K562 (cell line): ENCODE measurements around the gene EPHA2. TPM values are rescaled to one million over a fixed set of nuclear protein-coding genes. Genes with fewer than 3 reads are reported as not detected.
A peak's percentile ranks its signal among the peaks of the same experiment; 100 is the strongest.

ENCODE experiments used
- ARID2 ChIP-seq: fragments of 450-650 bp; IDR thresholded peaks from 2 replicates; pipeline ENCODE4 v1.6.1; 2017; ENCODE audit warnings: antibody characterized with exemption, mild to moderate bottlenecking
- ARID3B ChIP-seq: fragments of 250-450 bp; sonication (Bioruptor Pico); IDR thresholded peaks from 2 replicates; pipeline ENCODE4 v1.4.0; 2020; ENCODE audit warnings: borderline replicate concordance
- BACH1 ChIP-seq: fragments of 200-800 bp; sonication (Bioruptor generic); IDR thresholded peaks from 2 replicates; pipeline ENCODE4 v1.6.1; 2016; ENCODE audit warnings: missing genetic modification characterization, missing compliant biosample characterization
- CHCHD3 ChIP-seq: fragments of 250-450 bp; sonication (Bioruptor Pico); IDR thresholded peaks from 2 replicates; pipeline ENCODE4 v2.1.2; 2022; ENCODE audit warnings: mild to moderate bottlenecking
- ETV1 ChIP-seq: fragments of 450-650 bp; conservative IDR thresholded peaks from 2 replicates; pipeline ENCODE4 v1.6.1; 2016; ENCODE audit warnings: missing genetic modification characterization, control low read depth, low read depth, missing compliant biosample characterization
- HDAC3 ChIP-seq: fragments of 450-650 bp; IDR thresholded peaks from 2 replicates; pipeline ENCODE4 v1.6.1; 2018; ENCODE audit warnings: borderline replicate concordance, mild to moderate bottlenecking, moderate library complexity; ENCODE audit not compliant: partially characterized antibody
- NFXL1 ChIP-seq: fragments of 450-650 bp; formaldehyde crosslinking; IDR thresholded peaks from 2 replicates; pipeline ENCODE4 v1.4.0; 2021; ENCODE audit warnings: mild to moderate bottlenecking
- PHB ChIP-seq: fragments of 250-450 bp; sonication (Bioruptor Pico); IDR thresholded peaks from 2 replicates; pipeline ENCODE4 v1.5.0; 2021
- RCOR1 ChIP-seq, 2 experiments: IDR thresholded peaks; 2 replicates each; pipeline ENCODE4 v1.6.1; 2012; ENCODE audit warnings: low read depth in 2 of 2, low read length in 2 of 2, borderline replicate concordance in 1 of 2, improper control_type of control experiment in 1 of 2
- STAG1 ChIP-seq: sonication (generic); formaldehyde crosslinking; IDR thresholded peaks from 2 replicates; pipeline ENCODE4 v1.5.0; 2020; ENCODE audit warnings: missing genetic modification reagents, borderline replicate concordance
- TRIM24 ChIP-seq, 2 experiments: fragments of 450-650 bp; IDR thresholded peaks; 2 replicates each; pipeline ENCODE4 v1.6.1; 2016
- ZKSCAN3 ChIP-seq: fragments of 250-450 bp; sonication (Bioruptor Pico); IDR thresholded peaks from 2 replicates; pipeline ENCODE4 v1.4.0; 2020
- ZNF12 ChIP-seq: sonication (generic); formaldehyde crosslinking; IDR thresholded peaks from 2 replicates; pipeline ENCODE4 v1.4.0; 2020; ENCODE audit warnings: mild to moderate bottlenecking, missing genetic modification reagents
- ZNF431 ChIP-seq: sonication (generic); formaldehyde crosslinking; IDR thresholded peaks from 2 replicates; pipeline ENCODE4 v1.8.0; 2022; ENCODE audit warnings: mild to moderate bottlenecking, missing genetic modification reagents
- ZNF507 ChIP-seq: conservative IDR thresholded peaks from 2 replicates; pipeline ENCODE4 v1.6.1; 2017; ENCODE audit warnings: missing genetic modification characterization, missing compliant biosample characterization
- ZNF668 ChIP-seq: fragments of 250-450 bp; sonication (Bioruptor Pico); IDR thresholded peaks from 2 replicates; pipeline ENCODE4 v1.8.0; 2022; ENCODE audit warnings: mild to moderate bottlenecking, inconsistent platforms
- ZNF699 ChIP-seq: fragments of 250-450 bp; sonication (Bioruptor Pico); IDR thresholded peaks from 2 replicates; pipeline ENCODE4 v1.8.0; 2021; ENCODE audit warnings: mild to moderate bottlenecking, moderate library complexity; ENCODE audit not compliant: insufficient replicate concordance
- polyA plus RNA-seq, 8 experiments: library from polyadenylated mRNA; depleted of rRNA in 4 of 8; stranded (reverse) in 5 of 8; unstranded in 3 of 8; fragments of >200 nt; fragmentation: Nextera tagmentation in 2 of 8; fragmentation: Illumina TruSeq in 1 of 8; extraction: Ambion mirVana in 2 of 8; extraction: Trizol in 1 of 8; gene quantifications; 2 replicates each; pipeline versions ENCODE4 v1.2.1 to v1.2.3, GENCODE V29; 2011 to 2014; ENCODE audit warnings: inconsistent platforms in 1 of 8, missing spikeins in 1 of 8
- total RNA-seq, 7 experiments: library from RNA; depleted of rRNA in 6 of 7; stranded (reverse); fragments of >200 nt in 6 of 7; fragmentation: Illumina TruSeq in 2 of 7; extraction: Trizol in 2 of 7; gene quantifications; 2 replicates each; pipeline versions ENCODE4 v1.2.1 to v1.2.3, GENCODE V29; 2011 to 2021; ENCODE audit warnings: low replicate concordance in 1 of 7

EPHA2 gene
- total and polyA plus RNA-seq, 9 of the 15 experiments (the other 6 are each of a cell fraction or from before 2014, with no cell fraction given) = 0.04 to 0.40 (median 0.07) TPM; not detected in 4

- TF ChIP-seq ZNF507 (tag) (no peak), RCOR1 (IDR thresholded peaks at IDR 0.05; ENCODE audit: borderline replicate concordance in 1 of 2, low read depth in 2 of 2, low read length in 2 of 2) (peak in 1 of 2 experiments; percentile 73; a peak in 1 of 4 replicates), ARID2 (peak; percentile 100), ARID3B (no peak), TRIM24 (IDR thresholded peaks at IDR 0.05) (0 out of 4 replicates have a peak, but pooled peaks of 1 of the 2 experiments have one; percentile 10), STAG1 (CRISPR knock-in tag) (peak; percentile 98), PHB (CRISPR knock-in tag) (no peak), BACH1 (tag) (no peak), ZNF699 (CRISPR knock-in tag) (no peak), CHCHD3 (CRISPR knock-in tag) (no peak), ZNF431 (CRISPR knock-in tag) (0 out of 2 replicates have a peak, but pooled peaks have one; percentile 31), ETV1 (tag) (no peak), ZKSCAN3 (CRISPR knock-in tag) (no peak), HDAC3 (no peak), NFXL1 (CRISPR knock-in tag) (no peak), ZNF668 (no peak), ZNF12 (CRISPR knock-in tag) (no peak)
Observed at GRCh38 chr1:16187748-16188401, 32.0 kb upstream of the EPHA2 start (continued).
